GM21825 (cell line): ENCODE measurements around the gene GPR176.
A peak's percentile ranks its signal among the peaks of the same experiment; 100 is the strongest.

ENCODE experiments used
- ATAC-seq: cut with Tn5 transposase; IDR thresholded peaks from one replicate; pipeline ENCODE4 v1.9.1; 2021; ENCODE audit warnings: mild to moderate bottlenecking, moderate library complexity; ENCODE audit not compliant: unreplicated experiment

GPR176 gene

DNA sequence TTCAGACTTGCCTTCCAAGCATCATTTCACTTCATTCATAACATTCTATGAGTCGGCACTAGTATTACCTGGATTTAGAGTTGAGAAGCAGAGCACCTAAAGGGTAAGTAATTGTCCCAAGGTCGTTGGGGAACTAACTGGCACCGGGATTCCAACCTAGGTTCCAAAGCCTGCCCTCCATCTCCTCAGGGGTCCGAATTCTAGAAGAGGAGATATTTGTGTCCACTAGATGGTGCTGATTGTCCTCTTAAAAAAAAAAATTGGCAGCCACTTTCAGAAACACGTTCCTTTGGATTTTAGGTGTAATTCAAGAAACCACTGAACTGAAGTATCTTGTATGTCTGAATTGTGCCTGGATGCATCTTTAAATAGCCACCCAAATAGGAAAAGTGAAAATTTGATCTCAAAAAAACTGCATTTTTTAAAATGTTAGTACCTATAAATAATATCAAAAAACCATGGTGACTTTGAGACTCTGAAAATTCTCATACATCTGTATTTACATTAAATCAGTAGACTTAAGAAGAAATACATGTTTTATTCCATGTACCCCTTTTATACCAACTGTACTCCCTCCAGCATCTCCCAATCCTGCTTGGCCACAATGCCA lies 133.5 kb downstream of the GPR176 start:
- ATAC-seq: no peak

DNA sequence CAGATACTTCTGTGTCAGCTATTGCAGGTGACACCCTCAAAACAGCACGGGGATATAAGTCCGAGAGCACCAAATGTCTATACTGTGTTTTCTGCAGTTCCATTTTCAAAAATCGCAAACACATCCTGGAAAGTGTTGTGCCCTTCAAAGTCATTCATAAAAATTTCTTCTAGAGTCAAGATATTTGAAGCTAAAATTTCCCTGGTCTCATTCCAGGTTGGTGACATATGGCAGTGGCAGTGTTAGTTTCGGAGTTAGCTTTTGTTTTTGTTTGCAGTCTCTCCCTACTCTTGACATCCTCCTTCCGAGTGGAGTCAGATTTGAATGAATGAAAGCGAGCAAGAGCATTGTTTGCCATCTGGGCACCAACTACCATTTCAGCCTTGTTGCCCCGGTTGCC lies 134.2 kb downstream of the GPR176 start:
- ATAC-seq: no peak

- ATAC-seq: no peak
These were observed 134.9 kb downstream of the GPR176 start for GRCh38 chr15:39785139-39785538.

GRCh38 chr15:39784638-39785037 lies 135.4 kb downstream of the GPR176 start:
- no peak for ATAC-seq

GRCh38 chr15:39784125-39784524 lies 135.9 kb downstream of the GPR176 start:
- ATAC-seq: no peak

GRCh38 chr15:39783244-39783820 lies 136.7 kb downstream of the GPR176 start:
- ATAC-seq: no peak

GRCh38 chr15:39782441-39783138 lies 137.5 kb downstream of the GPR176 start, which contains the start of gene FSIP1:
FSIP1 (minus strand) TSS chr15:39782841; CDS start chr15:39776524, 6,317 bp downstream.
- ATAC-seq: peak; percentile 96

- ATAC-seq: no peak
These were observed 138.1 kb downstream of the GPR176 start for GRCh38 chr15:39781967-39782302.

DNA sequence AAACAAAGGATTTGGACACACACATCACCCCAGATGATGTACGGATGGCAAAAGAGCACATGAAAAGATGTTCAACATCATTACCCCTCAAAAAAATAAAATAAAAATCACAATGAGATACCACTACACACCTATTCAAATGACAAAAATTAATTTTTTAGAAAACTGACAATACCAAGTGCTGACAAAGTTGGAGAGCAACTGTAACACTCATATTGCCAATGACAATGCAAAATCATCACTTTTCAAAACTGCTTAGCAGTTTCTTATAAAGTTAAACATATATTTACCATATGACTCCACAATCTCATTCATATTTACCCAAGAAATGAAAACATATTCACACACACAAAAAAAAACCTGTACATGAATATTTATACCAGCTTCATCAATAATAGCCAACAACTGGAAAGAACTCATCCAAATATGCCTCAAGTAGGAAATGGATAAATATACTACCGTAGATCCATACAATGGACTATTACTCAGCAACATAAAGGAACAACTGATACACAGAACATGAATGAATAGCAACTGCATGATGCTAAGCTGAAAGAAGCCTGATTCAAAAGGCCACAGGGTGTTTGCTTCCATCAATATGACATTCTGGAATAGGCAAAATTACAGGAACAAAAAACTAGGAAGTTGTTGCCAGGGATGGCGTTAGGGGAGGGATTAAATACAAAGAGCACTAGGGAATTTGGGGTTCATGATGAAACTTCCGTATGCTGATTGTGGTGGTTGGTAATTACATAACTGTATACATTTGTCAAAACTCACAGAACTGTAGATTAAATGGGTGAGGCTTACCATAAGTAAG lies 138.7 kb downstream of the GPR176 start:
- ATAC-seq: no peak

- ATAC-seq: no peak
These were observed 142.0 kb downstream of the GPR176 start for GRCh38 chr15:39778021-39778420.

DNA sequence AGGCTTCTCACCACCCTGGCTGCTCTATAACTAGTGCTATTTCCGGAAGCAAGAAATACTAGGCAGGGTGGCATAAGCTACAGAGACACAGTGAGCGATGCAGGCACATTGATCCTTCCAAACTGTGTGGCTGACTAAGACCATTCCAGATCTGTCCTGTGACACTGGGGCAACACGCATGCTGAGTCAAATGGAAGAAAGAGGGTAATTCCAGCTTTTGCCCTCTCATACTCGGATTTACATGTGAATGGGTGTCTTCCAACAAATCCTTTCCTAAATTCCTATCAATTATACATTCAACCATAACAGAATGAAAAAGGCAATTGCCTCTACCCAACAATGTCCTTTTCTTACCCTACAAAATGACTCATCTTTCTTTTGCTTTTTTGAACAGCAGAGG lies 142.6 kb downstream of the GPR176 start:
- no peak for ATAC-seq

GRCh38 chr15:39776068-39776467 lies 144.0 kb downstream of the GPR176 start:
- no peak for ATAC-seq

DNA sequence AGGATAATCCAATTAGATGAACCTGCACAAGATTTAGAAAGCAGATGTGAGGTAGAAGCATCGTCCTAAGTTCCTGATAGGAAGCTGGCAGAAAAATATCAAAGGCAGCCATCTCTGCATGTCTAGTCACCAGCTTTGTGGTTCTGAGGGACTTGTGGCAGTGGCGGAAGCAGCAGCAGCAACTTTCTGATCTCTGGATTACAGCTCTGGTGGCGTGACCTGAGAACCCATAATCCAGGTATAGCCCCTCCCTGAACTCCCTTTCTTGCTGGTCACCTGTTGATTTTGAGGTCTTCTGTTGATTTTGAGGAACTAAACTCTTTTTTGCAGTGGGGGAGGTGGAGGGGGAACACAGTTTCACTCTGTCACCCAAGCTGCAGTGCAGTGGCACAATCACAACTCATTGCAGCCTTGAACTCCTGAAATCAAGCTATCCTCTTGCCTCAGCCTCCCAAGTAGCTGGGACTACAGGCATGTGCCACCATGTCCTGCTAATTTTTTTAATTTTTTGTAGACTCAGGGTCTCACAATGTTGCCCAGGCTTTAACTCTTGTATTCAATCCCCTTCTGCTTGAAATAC lies 145.3 kb downstream of the GPR176 start:
- ATAC-seq: no peak

DNA sequence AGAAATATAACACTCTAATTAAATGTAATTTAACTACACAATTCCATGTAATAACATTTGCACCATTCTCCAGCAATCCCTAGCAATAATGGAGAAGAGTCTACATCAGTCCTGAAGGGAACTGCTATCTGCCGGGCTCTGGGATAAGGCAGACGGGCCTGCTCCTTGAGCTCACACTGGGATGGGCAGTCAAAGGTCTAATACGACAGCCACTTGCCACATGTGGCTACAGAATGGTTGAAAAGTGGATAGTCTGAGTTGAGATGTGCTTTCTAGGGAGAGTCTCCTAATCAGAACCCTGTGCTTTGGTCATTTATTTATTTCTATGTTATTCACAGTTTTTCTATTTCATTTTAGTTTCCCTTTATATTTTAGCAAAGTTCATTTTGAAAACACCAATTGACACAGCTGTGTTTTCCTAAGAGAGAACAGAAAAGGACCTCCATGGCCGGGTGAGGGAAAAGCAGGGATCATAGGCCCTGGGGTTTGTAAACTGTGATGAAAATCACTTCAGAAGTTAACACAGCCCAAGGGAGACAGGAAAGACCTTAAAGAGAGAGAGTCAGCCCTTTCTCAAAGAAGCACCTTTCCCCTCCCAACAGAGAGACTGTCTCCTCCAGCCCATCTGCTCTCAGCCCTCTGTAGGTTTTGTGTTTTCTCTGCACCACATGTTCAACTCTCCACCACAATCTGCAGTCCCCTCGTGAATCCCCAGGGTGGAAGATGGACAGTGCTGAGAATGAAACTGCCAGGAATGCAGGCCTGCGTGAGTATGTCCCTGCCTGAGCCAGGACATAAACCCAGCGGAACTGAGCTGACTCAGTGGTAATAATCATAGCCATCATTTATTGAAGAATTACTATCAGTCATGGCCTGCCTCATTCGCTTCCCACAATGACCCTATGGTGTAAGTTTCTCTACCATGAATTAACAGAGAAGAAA lies 149.0 kb downstream of the GPR176 start:
- ATAC-seq: no peak

GRCh38 chr15:39767921-39768320 lies 152.1 kb downstream of the GPR176 start:
- no peak for ATAC-seq

GRCh38 chr15:39761006-39761405 lies 159.1 kb downstream of the GPR176 start:
- ATAC-seq: no peak

GRCh38 chr15:39756806-39757522 lies 163.1 kb downstream of the GPR176 start:
- ATAC-seq: no peak

DNA sequence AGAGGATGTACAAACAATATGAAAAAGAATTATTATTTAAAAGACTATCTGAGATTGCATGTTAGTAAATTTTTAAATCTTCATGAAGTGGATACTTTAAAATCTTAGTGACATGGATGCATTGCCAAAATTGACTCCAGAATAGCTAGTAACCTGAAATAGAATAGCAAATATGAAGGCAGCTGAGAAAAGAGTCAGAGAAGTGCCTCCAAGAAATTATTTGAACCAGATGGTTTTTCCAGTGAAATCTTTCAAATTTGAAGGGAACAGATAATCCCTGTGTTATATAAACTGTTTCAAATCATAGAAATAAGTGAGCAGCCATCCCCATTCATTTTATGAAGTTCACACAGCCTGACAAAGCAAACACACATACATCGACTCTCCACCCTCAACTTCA lies 167.1 kb downstream of the GPR176 start:
- no peak for ATAC-seq

- ATAC-seq: no peak
These were observed 167.8 kb downstream of the GPR176 start for GRCh38 chr15:39752246-39752645.
